B cell (primary cell): Measurements from ENCODE around the gene TIGD3. TPM values are rescaled to one million over a fixed set of nuclear protein-coding genes. Genes with fewer than 3 reads are reported as not detected.

Experiments used
- ATAC-seq: fragments of 200-7000 bp; cut with Tn5 transposase; one replicate; pipeline ENCODE4 v1.10.0; 2021; ENCODE audit warnings: low read depth, mild to moderate bottlenecking, moderate number of reproducible peaks, moderate library complexity
- CTCF ChIA-PET: fragments of 350-600 bp; sonication (Branson Sonifier 250); formaldehyde crosslinking; loops from one replicate; lab custom pipeline; 2021; ENCODE audit warnings: antibody characterized with exemption, inconsistent platforms; lab: Charles Lee
- POLR2A ChIA-PET: fragments of 350-600 bp; sonication (Branson Sonifier 250); formaldehyde crosslinking; loops from one replicate; lab custom pipeline; 2021; ENCODE audit warnings: antibody characterized with exemption; lab: Charles Lee
- DNase-seq: peaks from one replicate; pipeline ENCODE4 v3.0.0; 2013
- H2AFZ ChIP-seq: 2 replicates; pipeline ENCODE4 v1.6.1; 2012; ENCODE audit warnings: mild to moderate bottlenecking, low read depth, low read length; ENCODE audit not compliant: insufficient read depth, poor library complexity, severe bottlenecking
- H3K27ac ChIP-seq, 2 donors: 1 replicate in 1 of 2; 2 replicates in 1 of 2; pipeline ENCODE4 v1.5.1; 2012 to 2013; ENCODE audit warnings: low read length in 2 of 2, mild to moderate bottlenecking in 2 of 2, moderate library complexity in 1 of 2
- H3K27me3 ChIP-seq, 4 experiments: fragments of 200-600 bp in 1 of 4; sonication (generic) in 1 of 4; replicated peaks in 1 of 4; 1 replicate in 2 of 4; 2 replicates in 2 of 4; pipeline versions ENCODE4 v1.6.1 to v1.7.0; 2013 to 2016; ENCODE audit warnings: low read length in 3 of 4, mild to moderate bottlenecking in 2 of 4, mixed read lengths in 1 of 4, moderate library complexity in 1 of 4; ENCODE audit not compliant: insufficient read depth in 4 of 4, control insufficient read depth in 3 of 4; ENCODE audit errors: control extremely low read depth in 1 of 4
- H3K36me3 ChIP-seq, 2 experiments: replicated peaks in 1 of 2; 1 replicate in 1 of 2; 2 replicates in 1 of 2; pipeline versions ENCODE4 v1.6.1 to v1.7.1; 2013; ENCODE audit warnings: low read length in 1 of 2; ENCODE audit not compliant: insufficient read depth in 2 of 2, control insufficient read depth in 1 of 2; ENCODE audit errors: control extremely low read depth in 1 of 2, extremely low read depth in 1 of 2
- H3K4me1 ChIP-seq, 2 donors: fragments of 200-600 bp in 1 of 2; sonication (generic) in 1 of 2; 1 replicate in 1 of 2; 2 replicates in 1 of 2; pipeline versions ENCODE4 v1.5.1 to v1.6.1; 2013 to 2017; ENCODE audit warnings: low read length in 2 of 2; ENCODE audit not compliant: control insufficient read depth in 2 of 2, insufficient read depth in 2 of 2
- H3K4me2 ChIP-seq: replicated peaks from 2 replicates; pipeline ENCODE3; 2012; ENCODE audit warnings: mild to moderate bottlenecking, low read depth, low read length; ENCODE audit not compliant: poor library complexity, severe bottlenecking
- H3K4me3 ChIP-seq, 5 experiments: fragments of 200-600 bp in 1 of 5; sonication (generic) in 1 of 5; 1 replicate in 3 of 5; 2 replicates in 2 of 5; pipeline versions ENCODE4 v1.5.1 to v1.7.0; 2011 to 2016; ENCODE audit warnings: low read length in 4 of 5, mild to moderate bottlenecking in 4 of 5, low read depth in 2 of 5, control low read depth in 1 of 5, moderate library complexity in 1 of 5; ENCODE audit not compliant: insufficient read depth in 1 of 5; ENCODE audit errors: control extremely low read depth in 1 of 5, extremely low read depth in 1 of 5
- H3K79me2 ChIP-seq: fragments of 200-600 bp; sonication (generic); one replicate; pipeline ENCODE4 v1.6.0; 2016; ENCODE audit warnings: low read length; ENCODE audit not compliant: control insufficient read depth, insufficient read depth
- H3K9ac ChIP-seq: fragments of 200-600 bp; sonication (generic); 2 replicates; pipeline ENCODE4 v1.6.1; 2017; ENCODE audit warnings: mild to moderate bottlenecking, low read length, moderate library complexity
- H3K9me3 ChIP-seq, 3 donors: one replicate each; pipeline versions ENCODE4 v1.6.1 to v1.7.1; 2013; ENCODE audit warnings: low read length in 2 of 3; ENCODE audit not compliant: control insufficient read depth in 2 of 3, insufficient read depth in 1 of 3; ENCODE audit errors: control extremely low read depth in 1 of 3
- H4K20me1 ChIP-seq: 2 replicates; pipeline ENCODE4 v1.6.0; 2012; ENCODE audit warnings: mild to moderate bottlenecking, low read length; ENCODE audit not compliant: insufficient read depth, control insufficient read depth, poor library complexity, severe bottlenecking
- H3K27ac Mint-ChIP-seq: one replicate; pipeline ENCODE4 v1.8.0; 2021; ENCODE audit warnings: mixed read lengths
- H3K27me3 Mint-ChIP-seq: one replicate; pipeline ENCODE4 v1.8.0; 2021; ENCODE audit warnings: mixed read lengths
- H3K4me1 Mint-ChIP-seq: one replicate; pipeline ENCODE4 v1.8.0; 2021; ENCODE audit warnings: mixed read lengths
- H3K4me3 Mint-ChIP-seq: one replicate; pipeline ENCODE4 v1.8.0; 2021; ENCODE audit warnings: mixed read lengths
- H3K9me3 Mint-ChIP-seq: one replicate; pipeline ENCODE4 v1.8.0; 2022; ENCODE audit warnings: mixed read lengths; ENCODE audit not compliant: insufficient read depth
- EZH2 ChIP-seq: IDR thresholded peaks from 2 replicates; pipeline ENCODE4 v1.6.1; 2012; ENCODE audit warnings: borderline replicate concordance, low read depth, mild to moderate bottlenecking, moderate library complexity, low read length; ENCODE audit not compliant: insufficient read depth, poor library complexity, severe bottlenecking
- WGBS: methylation state at CpG from one replicate; pipeline ENCODE4 v1.1.5; 2013; ENCODE audit warnings: missing lambda C conversion rate; ENCODE audit not compliant: insufficient coverage; 5-methylcytosine and 5-hydroxymethylcytosine counted together
- intact Hi-C: fragments of 100-400 bp; cut with micrococcal nuclease; formaldehyde crosslinking; loops from one replicate; pipeline ENCODE4 v1.10.0; 2022
- polyA plus RNA-seq: library from polyadenylated mRNA; depleted of rRNA; stranded (reverse); fragments of >200 nt; gene quantifications from 2 replicates; pipeline ENCODE4 v1.2.3, GENCODE V29; 2012
- total RNA-seq, 2 donors: library from RNA; stranded (reverse); fragments of 120-200 nt in 1 of 2; gene quantifications; 1 replicate in 1 of 2; 2 replicates in 1 of 2; pipeline versions ENCODE4 v1.2.3 to v1.2.4, GENCODE V29; 2013 to 2022
- TF ChIP-seq, protein P1 (sequence below): fragments of 200-600 bp; IDR thresholded peaks from one replicate; pipeline ENCODE4 v1.8.0; 2022; ENCODE audit warnings: antibody characterized with exemption, mild to moderate bottlenecking

Gene TIGD3
- total and polyA plus RNA-seq, 2 donors (not counting 1 experiment from before 2014, with no cell fraction given): 3.8 to 6.1 TPM

DNA sequence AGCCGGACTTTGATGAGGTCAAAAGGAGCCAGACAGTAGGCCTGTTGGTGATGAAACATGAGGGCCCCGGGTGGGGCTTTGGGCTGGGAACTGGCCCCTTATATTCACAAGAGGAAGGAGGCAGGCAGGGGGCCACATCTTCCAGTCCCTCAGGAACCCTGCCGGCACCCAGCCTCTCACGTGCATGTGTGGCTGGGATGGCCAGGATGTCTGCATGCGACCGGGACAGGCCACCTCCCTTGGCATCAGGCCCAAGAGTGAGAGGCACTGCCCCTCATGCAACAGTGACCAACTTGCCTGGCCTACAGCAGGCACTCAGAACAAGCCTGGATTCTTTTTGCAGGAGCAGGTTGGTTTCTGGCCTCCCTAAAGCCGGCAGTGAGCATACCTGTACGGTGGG, 22.5 kb downstream of the TIGD3 start:
- no peak overlapping the region for H3K4me3 Mint-ChIP-seq
- H3K4me1 Mint-ChIP-seq: peaks cover 28% of the 10 kb centered on the region
- peaks cover 2 to 15% of the 10 kb centered on the region in 2 experiments for H3K36me3 ChIP-seq
- DNase-seq: no peak
- H4K20me1 ChIP-seq: no peaks in the 10 kb centered on the region
- H3K4me2 ChIP-seq: no peak overlapping the region
- ChIA-PET CTCF (interaction anchor here (1.9 to 12.5 kb wide), 3 partner anchors 41 to 127 kb away, joined by 6 to 252 read pairs (median 108); partner anchors contain the start of gene MALAT1), POLR2A (interaction anchor here (1.5 to 7.2 kb wide), 2 partner anchors 13 to 44 kb away, joined by 5 to 107 read pairs; partner anchors contain the start of gene NEAT1)
- H3K9me3 Mint-ChIP-seq: no peaks in the 10 kb centered on the region
- no peaks in the 10 kb centered on the region for H3K9me3 ChIP-seq
- H3K27me3 ChIP-seq: no peaks in the 10 kb centered on the region
- H3K79me2 ChIP-seq: peaks cover 46% of the 10 kb centered on the region
- 96% methylated on average over 8 of the region's 8 CpGs for whole genome bisulfite sequencing
- H3K27ac Mint-ChIP-seq: peak overlapping the region; percentile 83
- H3K27ac ChIP-seq: peak overlapping the region in 1 of 2 donors; percentile 38
- no peaks in the 10 kb centered on the region for H3K27me3 Mint-ChIP-seq
- intact Hi-C loops: no loop called here
- H3K9ac ChIP-seq: no peak overlapping the region
- no peak overlapping the region for H2AFZ ChIP-seq
- peaks cover 22 to 45% of the 10 kb centered on the region in 2 donors for H3K4me1 ChIP-seq
- no peak overlapping the region for H3K4me3 ChIP-seq
- ATAC-seq: no peak
- TF ChIP-seq, protein P1, sequence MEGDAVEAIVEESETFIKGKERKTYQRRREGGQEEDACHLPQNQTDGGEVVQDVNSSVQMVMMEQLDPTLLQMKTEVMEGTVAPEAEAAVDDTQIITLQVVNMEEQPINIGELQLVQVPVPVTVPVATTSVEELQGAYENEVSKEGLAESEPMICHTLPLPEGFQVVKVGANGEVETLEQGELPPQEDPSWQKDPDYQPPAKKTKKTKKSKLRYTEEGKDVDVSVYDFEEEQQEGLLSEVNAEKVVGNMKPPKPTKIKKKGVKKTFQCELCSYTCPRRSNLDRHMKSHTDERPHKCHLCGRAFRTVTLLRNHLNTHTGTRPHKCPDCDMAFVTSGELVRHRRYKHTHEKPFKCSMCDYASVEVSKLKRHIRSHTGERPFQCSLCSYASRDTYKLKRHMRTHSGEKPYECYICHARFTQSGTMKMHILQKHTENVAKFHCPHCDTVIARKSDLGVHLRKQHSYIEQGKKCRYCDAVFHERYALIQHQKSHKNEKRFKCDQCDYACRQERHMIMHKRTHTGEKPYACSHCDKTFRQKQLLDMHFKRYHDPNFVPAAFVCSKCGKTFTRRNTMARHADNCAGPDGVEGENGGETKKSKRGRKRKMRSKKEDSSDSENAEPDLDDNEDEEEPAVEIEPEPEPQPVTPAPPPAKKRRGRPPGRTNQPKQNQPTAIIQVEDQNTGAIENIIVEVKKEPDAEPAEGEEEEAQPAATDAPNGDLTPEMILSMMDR: no peak
- TF ChIP-seq EZH2: no peak

GRCh38 chr11:65377777-65378176, 23.2 kb downstream of the TIGD3 start:
- peak overlapping the region; percentile 38 to 51 for H3K27ac ChIP-seq
- POLR2A ChIA-PET: interaction anchor here (0.6 to 7.2 kb wide), 9 partner anchors 13 to 171 kb away, joined by 3 to 107 read pairs (median 7); partner anchors contain the start of genes MALAT1 and NEAT1

More at GRCh38 chr11:65377777-65378176, 23.2 kb downstream of the TIGD3 start:
- Histone ChIP-seq H3K27me3 (no peaks in the 10 kb centered on the region), H3K79me2 (peaks cover 47% of the 10 kb centered on the region), H3K4me2 (peak overlapping the region; percentile 42), H4K20me1 (no peaks in the 10 kb centered on the region), H3K36me3 (peaks cover 2 to 15% of the 10 kb centered on the region in 2 experiments), H2AFZ (peak overlapping the region; percentile 10), H3K9me3 (no peaks in the 10 kb centered on the region), H3K9ac (no peak overlapping the region), H3K4me3 (no peak overlapping the region), H3K4me1 (peaks cover 25 to 49% of the 10 kb centered on the region in 2 donors)
- H3K4me3 Mint-ChIP-seq: peak overlapping the region; percentile 37
- 85% methylated on average over 8 of the region's 8 CpGs for WGBS
- intact Hi-C loops: no loop called here
- CTCF ChIA-PET: interaction anchor here (0.9 to 12.5 kb wide), 16 partner anchors 10 to 216 kb away, joined by 3 to 252 read pairs (median 5); partner anchors contain the start of genes FRMD8 and MALAT1
- H3K9me3 Mint-ChIP-seq: no peaks in the 10 kb centered on the region
- ATAC-seq: no peak
- no peak for DNase-seq
- TF ChIP-seq EZH2: no peak
- TF ChIP-seq, protein P1: peak; percentile 22
- no peaks in the 10 kb centered on the region for H3K27me3 Mint-ChIP-seq
- H3K27ac Mint-ChIP-seq: peak overlapping the region; percentile 83
- peaks cover 35% of the 10 kb centered on the region for H3K4me1 Mint-ChIP-seq
